H1 (cell line): ENCODE measurements around the gene B9D1. TPM values are rescaled to one million over a fixed set of nuclear protein-coding genes. Genes with fewer than 3 reads are reported as not detected.

ENCODE experiments used
- CTCF ChIA-PET: fragments of 300-600 bp; sonication (Branson Sonifier 250); formaldehyde crosslinking; loops from one replicate; lab custom pipeline; 2021; ENCODE audit not compliant: partially characterized antibody; lab: Charles Lee
- POLR2A ChIA-PET: fragments of 300-600 bp; sonication (Branson Sonifier 250); formaldehyde crosslinking; loops from one replicate; lab custom pipeline; 2021; ENCODE audit warnings: inconsistent platforms; ENCODE audit not compliant: partially characterized antibody; lab: Charles Lee
- DNase-seq, 2 experiments: peaks; one replicate each; pipeline versions ENCODE4 v3.0.0 to v3.0.0-alpha.2; 2010 to 2022; ENCODE audit warnings: low spot score in 2 of 2, low read depth in 1 of 2, mixed read lengths in 1 of 2
- FAIRE-seq: peaks from 2 replicates; lab custom pipeline; 2011; peaks lifted over from hg19 to GRCh38; lab: Jason Lieb, UNC
- H2AFZ ChIP-seq: 2 replicates; pipeline ENCODE4 v1.8.1; 2012; ENCODE audit warnings: low read length, inconsistent platforms
- H2AK5ac ChIP-seq: 2 replicates; pipeline ENCODE4 v1.6.1; 2013; ENCODE audit warnings: low read depth, low read length
- H2BK120ac ChIP-seq: replicated peaks from 2 replicates; pipeline ENCODE3; 2013; ENCODE audit warnings: low read depth, low read length, inconsistent platforms
- H2BK12ac ChIP-seq: 2 replicates; pipeline ENCODE4 v1.6.1; 2013; ENCODE audit warnings: low read depth, low read length
- H2BK15ac ChIP-seq: 2 replicates; pipeline ENCODE4 v1.6.1; 2013; ENCODE audit warnings: low read length
- H2BK20ac ChIP-seq: 2 replicates; pipeline ENCODE4 v1.6.1; 2013; ENCODE audit warnings: low read length
- H2BK5ac ChIP-seq: 2 replicates; pipeline ENCODE4 v1.6.1; 2013; ENCODE audit warnings: low read depth, low read length
- H3K14ac ChIP-seq: 2 replicates; pipeline ENCODE4 v1.6.1; 2013; ENCODE audit warnings: inconsistent platforms; ENCODE audit not compliant: insufficient read length
- H3K18ac ChIP-seq: 2 replicates; pipeline ENCODE4 v1.6.1; 2013; ENCODE audit warnings: low read length; ENCODE audit errors: extremely low read depth
- H3K23ac ChIP-seq: 2 replicates; pipeline ENCODE4 v1.6.1; 2013; ENCODE audit warnings: inconsistent platforms; ENCODE audit not compliant: insufficient read length
- H3K23me2 ChIP-seq: 2 replicates; pipeline ENCODE4 v1.6.1; 2013; ENCODE audit warnings: low read depth, low read length
- H3K27ac ChIP-seq: 2 replicates; pipeline ENCODE4 v1.6.1; 2011; ENCODE audit warnings: low read depth, low read length, inconsistent platforms
- H3K27me3 ChIP-seq, 4 experiments: replicated peaks in 1 of 4; 1 replicate in 1 of 4; 2 replicates in 3 of 4; pipeline versions ENCODE4 v1.6.1 to v1.8.1; 2011 to 2013; ENCODE audit warnings: low read length in 3 of 4, mild to moderate bottlenecking in 3 of 4, inconsistent platforms in 2 of 4, mixed read lengths in 2 of 4, moderate library complexity in 1 of 4; ENCODE audit not compliant: control insufficient read depth in 3 of 4, insufficient read depth in 3 of 4; ENCODE audit errors: extremely low read depth in 1 of 4
- H3K36me3 ChIP-seq, 4 experiments: 2 replicates each; pipeline versions ENCODE4 v1.6.1 to v1.8.1; 2011 to 2013; ENCODE audit warnings: mild to moderate bottlenecking in 4 of 4, low read length in 3 of 4, moderate library complexity in 2 of 4, control low read depth in 1 of 4, inconsistent platforms in 1 of 4; ENCODE audit not compliant: insufficient read depth in 4 of 4, control insufficient read depth in 2 of 4
- H3K4ac ChIP-seq: replicated peaks from 2 replicates; pipeline ENCODE3; 2013; ENCODE audit warnings: low read length, low read depth, mixed read lengths, inconsistent platforms; ENCODE audit not compliant: insufficient read length
- H3K4me1 ChIP-seq, 4 experiments: replicated peaks in 1 of 4; 1 replicate in 1 of 4; 2 replicates in 3 of 4; pipeline versions ENCODE4 v1.6.1 to v1.8.1; 2011 to 2013; ENCODE audit warnings: low read length in 3 of 4, inconsistent platforms in 2 of 4, mixed read lengths in 1 of 4; ENCODE audit not compliant: insufficient read depth in 4 of 4, control insufficient read depth in 3 of 4
- H3K4me2 ChIP-seq, 2 experiments: 2 replicates each; pipeline versions ENCODE4 v1.6.1 to v1.8.1; 2011 to 2013; ENCODE audit warnings: low read depth in 2 of 2, low read length in 2 of 2, control low read depth in 1 of 2, inconsistent platforms in 1 of 2, mild to moderate bottlenecking in 1 of 2; ENCODE audit not compliant: insufficient read depth in 1 of 2
- H3K4me3 ChIP-seq, 4 experiments: fragments of 200-600, 300-600 bp in 1 of 4; sonication (generic), shearing (Covaris generic), sonication (Bioruptor Twin) in 1 of 4; 2 replicates each; pipeline versions ENCODE4 v1.5.1 to v1.8.1; 2011 to 2016; ENCODE audit warnings: low read length in 4 of 4, low read depth in 3 of 4, control low read depth in 2 of 4, inconsistent platforms in 2 of 4, mild to moderate bottlenecking in 2 of 4, mixed read lengths in 1 of 4, moderate library complexity in 1 of 4; ENCODE audit not compliant: insufficient read depth in 2 of 4; ENCODE audit errors: extremely low read depth in 1 of 4
- H3K56ac ChIP-seq: replicated peaks from 2 replicates; pipeline ENCODE3; 2013; ENCODE audit warnings: low read depth, mild to moderate bottlenecking, mixed read lengths, low read length, inconsistent platforms; ENCODE audit not compliant: insufficient read length
- H3K79me1 ChIP-seq: 2 replicates; pipeline ENCODE4 v1.6.1; 2013; ENCODE audit warnings: low read depth, low read length, control low read depth
- H3K79me2 ChIP-seq, 2 experiments: 2 replicates each; pipeline versions ENCODE4 v1.6.1 to v1.8.1; 2012 to 2013; ENCODE audit warnings: low read length in 2 of 2, mild to moderate bottlenecking in 2 of 2, inconsistent platforms in 1 of 2; ENCODE audit not compliant: insufficient read depth in 2 of 2, control insufficient read depth in 1 of 2
- H3K9ac ChIP-seq, 4 experiments: replicated peaks in 1 of 4; 1 replicate in 1 of 4; 2 replicates in 3 of 4; pipeline versions ENCODE4 v1.6.1 to v1.8.1; 2011 to 2013; ENCODE audit warnings: low read depth in 3 of 4, low read length in 3 of 4, control low read depth in 2 of 4, mild to moderate bottlenecking in 2 of 4, moderate library complexity in 2 of 4, inconsistent platforms in 1 of 4; ENCODE audit errors: extremely low read depth in 1 of 4
- H3K9me3 ChIP-seq, 2 experiments: 2 replicates each; pipeline versions ENCODE4 v1.6.1 to v1.8.1; 2012 to 2013; ENCODE audit warnings: mild to moderate bottlenecking in 2 of 2, moderate library complexity in 2 of 2, control low read depth in 1 of 2, inconsistent platforms in 1 of 2, low read depth in 1 of 2, low read length in 1 of 2, mixed read lengths in 1 of 2; ENCODE audit not compliant: insufficient read depth in 2 of 2
- H4K20me1 ChIP-seq, 2 experiments: replicated peaks in 1 of 2; 2 replicates each; pipeline versions ENCODE3 to v1.8.1; 2011 to 2013; ENCODE audit warnings: inconsistent platforms in 2 of 2, low read length in 2 of 2, mild to moderate bottlenecking in 1 of 2; ENCODE audit not compliant: insufficient read depth in 2 of 2, control insufficient read depth in 1 of 2
- H4K5ac ChIP-seq: 2 replicates; pipeline ENCODE4 v1.6.1; 2013; ENCODE audit warnings: low read length, low read depth, mixed read lengths, inconsistent platforms; ENCODE audit not compliant: insufficient read length
- H4K8ac ChIP-seq: 2 replicates; pipeline ENCODE4 v1.8.0; 2013; ENCODE audit warnings: mild to moderate bottlenecking, moderate library complexity, low read length, inconsistent platforms; ENCODE audit not compliant: insufficient read depth; ENCODE audit errors: extremely low read depth
- H4K91ac ChIP-seq: replicated peaks from 2 replicates; pipeline ENCODE3; 2013; ENCODE audit warnings: low read length, mixed read lengths, inconsistent platforms; ENCODE audit not compliant: insufficient read length
- TAF1 ChIP-seq: IDR thresholded peaks from 2 replicates; pipeline ENCODE4 v1.6.1; 2011; ENCODE audit warnings: mild to moderate bottlenecking, low read depth, low read length
- WGBS, 2 experiments: shearing (Covaris generic) in 1 of 2; methylation state at CpG; one replicate each; pipeline versions ENCODE4 v1.1.6 to v1.1.7; 2013 to 2015; ENCODE audit warnings: low lambda C conversion rate in 2 of 2, mixed read lengths in 2 of 2, inconsistent platforms in 1 of 2, low coverage in 1 of 2, missing lambda C conversion rate in 1 of 2; ENCODE audit not compliant: insufficient replicate concordance in 2 of 2, insufficient coverage in 1 of 2, insufficient read length in 1 of 2; ENCODE audit errors: extremely low coverage in 1 of 2, missing lambda C conversion rate in 1 of 2; 5-methylcytosine and 5-hydroxymethylcytosine counted together
- polyA plus RNA-seq, 7 experiments: library from polyadenylated mRNA; depleted of rRNA in 3 of 7; stranded (reverse) in 5 of 7; unstranded in 2 of 7; fragments of >200 nt in 5 of 7; fragments of 200-250 nt in 2 of 7; gene quantifications; 1 replicate in 5 of 7; 2 replicates in 1 of 7; 4 replicates in 1 of 7; pipeline versions ENCODE4 v1.2.1 to v1.2.3, GENCODE V29; 2011 to 2013; ENCODE audit warnings: missing spikeins in 2 of 7, mixed read lengths in 2 of 7
- total RNA-seq: library from RNA; stranded (reverse); fragmentation: NEBNext Ultra II Directional; extraction: Animal tissue kit (Norgen Biotek cat#: 25700); gene quantifications from 2 replicates; pipeline ENCODE4 v1.2.1, GENCODE V29; 2021
- TF ChIP-seq, protein P1 (sequence below), 3 experiments: IDR thresholded peaks; 1 replicate in 2 of 3; 2 replicates in 1 of 3; pipeline versions ENCODE4 v1.5.1 to v1.6.1; 2011; ENCODE audit warnings: low read length in 3 of 3, mild to moderate bottlenecking in 3 of 3, inconsistent platforms in 2 of 3, low read depth in 1 of 3, moderate library complexity in 1 of 3; ENCODE audit not compliant: insufficient read depth in 1 of 3; ENCODE audit errors: control extremely low read depth in 1 of 3

B9D1 gene
- total and polyA plus RNA-seq, 2 of the 8 experiments (the other 6 are each of a cell fraction or from before 2014, with no cell fraction given), result 24.6 to 65.7 TPM

GRCh38 chr17:19332371-19333131, 30.0 kb downstream of the B9D1 start:
- H3K4ac ChIP-seq, result no peak overlapping the region
- H4K8ac ChIP-seq, result peak overlapping the region; percentile 29; the same call in 1 of the 2 replicates
- H3K27me3 ChIP-seq, result no peaks in the 10 kb centered on the region
- no peak overlapping the region for H3K56ac ChIP-seq
- ChIA-PET POLR2A (interaction anchor here (0.8 to 1.3 kb wide), 3 partner anchors 10 to 81 kb away, joined by 3 to 5 read pairs (median 3); no protein-coding TSS in a partner anchor), CTCF (interaction anchor here (1.0 to 4.3 kb wide), 4 partner anchors 11 to 61 kb away, joined by 3 to 40 read pairs (median 3); partner anchors contain the start of gene B9D1)
- H3K27ac ChIP-seq, result no peak overlapping the region
- peaks cover 0 to 7% (median 3%) of the 10 kb centered on the region in 4 experiments; a peak in 2 of 7 replicates for H3K4me1 ChIP-seq
- no peak for DNase-seq
- no peak for FAIRE-seq
- H2AFZ ChIP-seq, result no peak overlapping the region
- no peaks in the 10 kb centered on the region for H3K79me1 ChIP-seq
- H3K4me3 ChIP-seq, result no peak overlapping the region
- H3K79me2 ChIP-seq, result no peaks in the 10 kb centered on the region
- 88% methylated on average over 6 of the region's 6 CpGs; no CpG with 5 or more reads in 1 of the 2 experiments for WGBS, 2 experiments
- H3K18ac ChIP-seq, result no peak overlapping the region
- no peak overlapping the region for H3K9ac ChIP-seq
- no peaks in the 10 kb centered on the region for H3K9me3 ChIP-seq
- no peak overlapping the region for H2BK20ac ChIP-seq
- H3K36me3 ChIP-seq, result peaks cover 0 to 4% (median 0%) of the 10 kb centered on the region in 4 experiments; a peak in 2 of 8 replicates
- no peak overlapping the region for H3K14ac ChIP-seq
- no peak overlapping the region for H2BK120ac ChIP-seq
- peaks cover 0 to 3% of the 10 kb centered on the region in 2 experiments for H4K20me1 ChIP-seq
- H2BK5ac ChIP-seq, result no peak overlapping the region
- no peaks in the 10 kb centered on the region for H3K23me2 ChIP-seq
- H2BK15ac ChIP-seq, result no peak overlapping the region
- no peak overlapping the region for H3K23ac ChIP-seq
- no peak overlapping the region for H2BK12ac ChIP-seq
- H4K91ac ChIP-seq, result no peak overlapping the region
- H2AK5ac ChIP-seq, result no peak overlapping the region
- no peak overlapping the region for H3K4me2 ChIP-seq
- H4K5ac ChIP-seq, result no peak overlapping the region
- TF ChIP-seq, protein P1, sequence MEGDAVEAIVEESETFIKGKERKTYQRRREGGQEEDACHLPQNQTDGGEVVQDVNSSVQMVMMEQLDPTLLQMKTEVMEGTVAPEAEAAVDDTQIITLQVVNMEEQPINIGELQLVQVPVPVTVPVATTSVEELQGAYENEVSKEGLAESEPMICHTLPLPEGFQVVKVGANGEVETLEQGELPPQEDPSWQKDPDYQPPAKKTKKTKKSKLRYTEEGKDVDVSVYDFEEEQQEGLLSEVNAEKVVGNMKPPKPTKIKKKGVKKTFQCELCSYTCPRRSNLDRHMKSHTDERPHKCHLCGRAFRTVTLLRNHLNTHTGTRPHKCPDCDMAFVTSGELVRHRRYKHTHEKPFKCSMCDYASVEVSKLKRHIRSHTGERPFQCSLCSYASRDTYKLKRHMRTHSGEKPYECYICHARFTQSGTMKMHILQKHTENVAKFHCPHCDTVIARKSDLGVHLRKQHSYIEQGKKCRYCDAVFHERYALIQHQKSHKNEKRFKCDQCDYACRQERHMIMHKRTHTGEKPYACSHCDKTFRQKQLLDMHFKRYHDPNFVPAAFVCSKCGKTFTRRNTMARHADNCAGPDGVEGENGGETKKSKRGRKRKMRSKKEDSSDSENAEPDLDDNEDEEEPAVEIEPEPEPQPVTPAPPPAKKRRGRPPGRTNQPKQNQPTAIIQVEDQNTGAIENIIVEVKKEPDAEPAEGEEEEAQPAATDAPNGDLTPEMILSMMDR (IDR thresholded peaks at IDR 0.05; ENCODE audit: control extremely low read depth in 1 of 3, insufficient read depth in 1 of 3, low read depth in 1 of 3, low read length in 3 of 3), result no peak
- TF ChIP-seq TAF1, result no peak
